Nephron (organoid): ENCODE measurements around the gene NMB.

Experiments
- H3K27ac Mint-ChIP-seq, 3 experiments: 2 replicates each; pipeline ENCODE4 v1.8.0; 2020; ENCODE audit warnings: mixed read lengths in 3 of 3, mild to moderate bottlenecking in 2 of 3, moderate library complexity in 1 of 3
- H3K27me3 Mint-ChIP-seq: 2 replicates; pipeline ENCODE4 v1.8.0; 2021; ENCODE audit warnings: low read depth, mild to moderate bottlenecking, moderate library complexity, mixed read lengths
- H3K36me3 Mint-ChIP-seq: 2 replicates; pipeline ENCODE4 v1.8.0; 2020; ENCODE audit warnings: low read depth, mixed read lengths
- H3K4me1 Mint-ChIP-seq: 2 replicates; pipeline ENCODE4 v1.8.0; 2020; ENCODE audit warnings: mixed read lengths
- H3K4me3 Mint-ChIP-seq, 3 experiments: 2 replicates each; pipeline ENCODE4 v1.8.0; 2020; ENCODE audit warnings: mild to moderate bottlenecking in 3 of 3, mixed read lengths in 3 of 3, moderate library complexity in 2 of 3
- H3K9me3 Mint-ChIP-seq: 2 replicates; pipeline ENCODE4 v1.8.0; 2020; ENCODE audit warnings: mixed read lengths
- TF ChIP-seq, protein P1 (sequence below), 3 experiments: fragments of 200-600 bp; sonication (generic); IDR thresholded peaks; one replicate each; pipeline ENCODE4 v1.5.0; 2021; ENCODE audit warnings: antibody characterized with exemption in 3 of 3; ENCODE audit not compliant: unreplicated experiment in 3 of 3

The NMB gene

DNA sequence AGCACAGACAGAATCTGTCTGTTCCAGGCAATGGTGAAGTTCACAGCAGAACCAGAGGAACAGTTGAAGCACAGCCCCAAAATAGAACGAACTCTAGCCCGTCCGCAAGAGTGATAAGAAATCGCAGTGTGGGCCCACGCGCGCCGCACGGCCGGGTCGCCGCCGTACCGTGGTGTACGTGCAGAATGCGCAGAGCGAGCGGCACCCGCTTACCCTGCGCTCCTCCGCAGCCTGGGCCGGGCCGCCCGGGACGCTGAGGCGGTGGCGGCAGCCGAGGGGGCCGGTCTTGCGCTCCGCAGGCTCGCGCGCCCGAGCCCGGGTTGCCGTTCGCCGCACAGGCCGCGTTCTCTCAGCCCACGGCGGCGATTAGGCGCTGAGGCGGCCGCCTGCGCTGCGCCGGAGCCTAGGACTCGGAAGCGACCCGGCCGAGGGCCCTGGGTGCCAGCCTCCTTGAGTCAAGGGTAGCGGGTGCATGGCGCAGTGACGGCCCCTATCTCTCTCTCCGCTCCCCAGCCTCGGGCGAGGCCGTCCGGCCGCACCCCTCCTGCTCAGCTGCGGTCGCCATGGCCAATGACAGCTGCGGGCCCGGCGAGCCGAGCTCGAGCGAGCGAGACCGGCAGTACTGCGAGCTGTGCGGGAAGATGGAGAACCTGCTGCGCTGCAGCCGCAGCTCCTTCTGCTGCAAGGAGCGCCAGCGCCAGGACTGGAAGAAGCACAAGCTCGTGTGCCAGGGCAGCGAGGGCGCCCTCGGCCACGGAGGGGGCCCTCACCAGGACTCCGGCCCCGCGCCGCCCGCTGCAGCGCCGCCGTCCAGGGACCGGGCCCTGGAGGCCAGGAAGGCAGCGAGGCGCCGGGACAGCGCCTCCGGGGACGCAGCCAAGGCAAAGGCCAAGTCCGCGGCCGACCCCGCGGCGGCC lies 24.4 kb downstream of the NMB start:
- Mint-ChIP-seq H3K27ac (peak overlapping the region; percentile 79 to 88 (median 84)), H3K9me3 (no peaks in the 10 kb centered on the region), H3K36me3 (peaks cover 27% of the 10 kb centered on the region), H3K4me1 (peaks cover 34% of the 10 kb centered on the region), H3K27me3 (peaks cover 6% of the 10 kb centered on the region), H3K4me3 (peak overlapping the region; percentile 92 to 97 (median 93))
- TF ChIP-seq, protein P1, sequence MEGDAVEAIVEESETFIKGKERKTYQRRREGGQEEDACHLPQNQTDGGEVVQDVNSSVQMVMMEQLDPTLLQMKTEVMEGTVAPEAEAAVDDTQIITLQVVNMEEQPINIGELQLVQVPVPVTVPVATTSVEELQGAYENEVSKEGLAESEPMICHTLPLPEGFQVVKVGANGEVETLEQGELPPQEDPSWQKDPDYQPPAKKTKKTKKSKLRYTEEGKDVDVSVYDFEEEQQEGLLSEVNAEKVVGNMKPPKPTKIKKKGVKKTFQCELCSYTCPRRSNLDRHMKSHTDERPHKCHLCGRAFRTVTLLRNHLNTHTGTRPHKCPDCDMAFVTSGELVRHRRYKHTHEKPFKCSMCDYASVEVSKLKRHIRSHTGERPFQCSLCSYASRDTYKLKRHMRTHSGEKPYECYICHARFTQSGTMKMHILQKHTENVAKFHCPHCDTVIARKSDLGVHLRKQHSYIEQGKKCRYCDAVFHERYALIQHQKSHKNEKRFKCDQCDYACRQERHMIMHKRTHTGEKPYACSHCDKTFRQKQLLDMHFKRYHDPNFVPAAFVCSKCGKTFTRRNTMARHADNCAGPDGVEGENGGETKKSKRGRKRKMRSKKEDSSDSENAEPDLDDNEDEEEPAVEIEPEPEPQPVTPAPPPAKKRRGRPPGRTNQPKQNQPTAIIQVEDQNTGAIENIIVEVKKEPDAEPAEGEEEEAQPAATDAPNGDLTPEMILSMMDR (IDR thresholded peaks at IDR 0.05; ENCODE audit: unreplicated experiment in 3 of 3): no peak

DNA sequence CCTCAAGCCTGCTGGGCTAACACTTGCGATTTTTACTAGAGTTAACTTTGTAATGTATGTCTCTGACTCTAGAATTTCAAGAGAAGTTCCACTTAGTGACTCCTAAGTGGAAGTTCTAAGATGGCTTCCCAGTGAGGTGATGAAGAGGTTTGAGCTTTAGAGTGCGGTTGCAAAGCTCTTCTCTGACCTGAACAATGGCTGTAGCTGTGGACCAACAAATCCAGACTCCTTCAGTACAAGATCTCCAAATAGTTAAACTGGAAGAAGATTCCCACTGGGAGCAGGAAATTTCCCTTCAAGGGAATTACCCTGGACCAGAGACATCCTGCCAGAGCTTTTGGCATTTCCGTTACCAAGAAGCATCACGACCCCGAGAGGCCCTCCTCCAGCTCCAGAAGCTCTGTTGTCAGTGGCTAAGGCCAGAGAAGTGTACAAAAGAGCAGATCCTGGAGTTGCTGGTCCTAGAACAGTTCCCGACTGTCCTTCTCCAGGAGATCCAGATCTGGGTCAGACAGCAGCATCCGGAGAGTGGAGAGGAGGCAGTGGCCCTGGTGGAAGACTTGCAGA lies 26.2 kb downstream of the NMB start:
- Mint-ChIP-seq H3K4me1 (peaks cover 34% of the 10 kb centered on the region), H3K9me3 (no peaks in the 10 kb centered on the region)
- TF ChIP-seq, protein P1 (IDR thresholded peaks at IDR 0.05; ENCODE audit: unreplicated experiment in 3 of 3): no peak

DNA sequence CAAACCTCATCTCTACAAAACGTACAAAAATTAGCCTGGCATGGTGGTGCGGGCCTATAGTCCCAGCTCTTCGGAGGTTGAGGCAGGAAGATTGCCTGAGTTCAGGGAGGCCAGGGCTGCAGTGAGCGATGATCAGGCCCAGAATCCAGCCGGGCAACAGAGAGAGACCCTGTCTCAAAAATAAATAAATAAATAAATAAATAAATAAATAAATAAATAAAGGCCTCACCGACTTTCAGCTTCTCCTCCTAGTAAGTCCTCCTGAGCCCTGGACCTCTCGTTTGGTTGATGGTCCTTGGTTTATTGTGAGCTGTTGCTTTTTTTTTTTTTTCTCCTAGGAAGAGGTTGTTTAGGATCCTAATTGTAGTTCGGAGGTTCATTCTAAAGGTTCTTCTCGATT lies 29.0 kb downstream of the NMB start:
- peaks cover 20% of the 10 kb centered on the region for H3K4me1 Mint-ChIP-seq
- peaks cover 31% of the 10 kb centered on the region for H3K36me3 Mint-ChIP-seq
- peak overlapping the region in 2 of 3 experiments; percentile 30 to 35 for H3K4me3 Mint-ChIP-seq
- no peak overlapping the region for H3K27ac Mint-ChIP-seq
- TF ChIP-seq, protein P1 (IDR thresholded peaks at IDR 0.05; ENCODE audit: unreplicated experiment in 3 of 3): no peak
- peaks cover 10% of the 10 kb centered on the region for H3K9me3 Mint-ChIP-seq
- H3K27me3 Mint-ChIP-seq: no peaks in the 10 kb centered on the region

More for the DNA sequence above, 26.2 kb downstream of the NMB start:
- Mint-ChIP-seq H3K27me3 (peaks cover 6% of the 10 kb centered on the region), H3K4me3 (peak overlapping the region; percentile 91 to 93 (median 93)), H3K36me3 (peaks cover 19% of the 10 kb centered on the region), H3K27ac (peak overlapping the region; percentile 89 to 92 (median 90))

DNA sequence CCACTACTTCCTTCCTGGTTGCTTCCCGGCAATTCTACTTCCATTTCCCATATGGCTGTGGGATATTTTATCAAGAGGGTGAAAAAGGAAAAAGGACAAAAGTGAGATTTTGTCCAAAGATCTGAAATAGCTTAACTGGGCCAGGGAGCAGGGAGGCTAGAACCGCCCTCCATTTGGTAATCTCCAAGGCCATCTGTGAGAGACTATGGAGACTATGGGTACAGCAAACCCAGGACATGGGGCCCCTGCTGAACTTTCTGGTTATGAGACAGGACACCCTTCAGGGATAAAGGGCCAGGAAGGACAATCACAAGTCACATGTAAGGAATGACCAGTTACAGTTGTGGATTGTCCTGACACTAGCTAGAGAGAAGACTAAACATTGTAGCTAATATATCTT lies 32.9 kb downstream of the NMB start:
- peaks cover 35% of the 10 kb centered on the region for H3K9me3 Mint-ChIP-seq
- TF ChIP-seq, protein P1 (IDR thresholded peaks at IDR 0.05; ENCODE audit: unreplicated experiment in 3 of 3): no peak
- no peak overlapping the region for H3K27ac Mint-ChIP-seq
- H3K27me3 Mint-ChIP-seq: no peaks in the 10 kb centered on the region
- H3K4me1 Mint-ChIP-seq: no peaks in the 10 kb centered on the region
- H3K4me3 Mint-ChIP-seq: no peak overlapping the region
- peaks cover 67% of the 10 kb centered on the region for H3K36me3 Mint-ChIP-seq

DNA sequence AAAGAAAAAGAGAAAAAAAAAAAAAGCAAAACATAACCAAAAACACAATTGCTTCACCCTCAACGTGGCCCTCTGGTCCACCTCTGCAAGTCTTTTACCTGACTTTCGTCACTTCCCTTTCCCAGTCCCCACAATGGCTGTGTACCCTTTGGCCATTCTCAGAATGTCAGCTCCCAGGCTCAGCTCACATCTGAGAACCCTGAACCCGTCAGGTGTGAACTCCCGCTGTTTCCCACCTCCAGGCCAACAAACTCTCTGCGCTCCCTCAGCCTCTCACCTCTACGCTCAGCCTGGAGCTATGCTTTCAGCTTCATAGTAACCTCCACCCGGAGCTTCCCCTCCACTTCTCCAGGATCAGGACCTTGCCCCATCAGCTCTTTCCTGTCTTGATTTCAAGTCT lies 33.6 kb downstream of the NMB start:
- TF ChIP-seq, protein P1 (IDR thresholded peaks at IDR 0.05; ENCODE audit: unreplicated experiment in 3 of 3): no peak
- H3K27ac Mint-ChIP-seq: no peak overlapping the region
- H3K4me1 Mint-ChIP-seq: no peaks in the 10 kb centered on the region
- peaks cover 75% of the 10 kb centered on the region for H3K36me3 Mint-ChIP-seq
- H3K9me3 Mint-ChIP-seq: peaks cover 42% of the 10 kb centered on the region
- H3K4me3 Mint-ChIP-seq: no peak overlapping the region
- H3K27me3 Mint-ChIP-seq: no peaks in the 10 kb centered on the region
